GM18909 (cell line): ENCODE results near the gene FBLN1.
"Not testable (repeated sequence)": the region's sequence is repeated elsewhere in the genome, so short reads cannot be mapped to it uniquely, and the experiment has no call there.

ENCODE experiments used
- ATAC-seq: cut with Tn5 transposase; IDR thresholded peaks from one replicate; pipeline ENCODE4 v1.9.1; 2021; ENCODE audit warnings: mild to moderate bottlenecking; ENCODE audit not compliant: unreplicated experiment, poor library complexity

Gene FBLN1

DNA sequence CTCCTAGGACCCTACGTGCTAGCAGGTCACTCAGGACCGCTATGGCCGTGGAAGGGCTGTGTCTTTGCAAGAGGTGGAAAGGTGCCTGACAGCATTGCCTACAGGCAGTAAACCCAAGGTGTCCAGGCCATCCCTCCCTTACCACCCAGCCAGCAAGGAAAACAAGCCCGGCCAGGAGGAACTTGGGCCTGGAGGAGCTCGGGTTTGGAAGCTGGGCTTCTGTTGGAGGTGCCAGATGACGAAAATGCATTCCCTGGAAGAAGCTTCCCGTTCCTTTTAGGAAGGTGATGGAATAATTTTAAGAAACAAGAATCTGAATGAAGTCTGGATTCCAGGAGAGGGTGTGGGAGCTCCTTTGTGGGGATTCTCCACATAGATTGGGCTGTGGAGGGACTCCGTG is 23.6 kb downstream of the FBLN1 start:
- ATAC-seq = no peak

DNA sequence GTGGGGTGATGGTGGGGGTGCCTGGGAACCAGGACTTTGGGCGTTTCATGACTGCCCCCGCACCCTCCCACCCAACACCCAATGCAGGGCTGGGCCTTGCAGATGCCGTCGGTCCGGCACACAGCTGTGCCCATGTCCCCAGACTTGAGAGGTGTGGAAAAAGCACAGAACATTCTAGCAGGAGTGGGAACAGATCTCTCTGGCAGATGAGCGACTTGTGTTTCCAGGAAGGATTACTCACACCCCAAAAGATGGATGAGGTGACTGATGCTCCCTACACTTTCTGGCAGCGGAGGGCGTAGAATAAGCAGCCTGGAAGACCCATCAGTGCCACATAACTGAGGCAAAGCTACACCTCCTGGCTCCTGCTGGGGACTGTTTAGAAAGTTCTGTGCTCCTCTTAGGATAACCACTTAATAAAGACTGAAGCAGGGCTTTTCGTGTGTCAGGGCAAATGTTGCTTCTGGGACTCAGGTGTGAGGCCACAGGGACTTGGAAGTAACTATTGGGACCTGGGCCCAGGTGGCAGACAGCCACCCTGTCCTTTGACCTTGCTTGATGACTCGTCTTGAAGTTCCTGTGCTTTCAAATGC is 24.2 kb downstream of the FBLN1 start:
- no peak for ATAC-seq

DNA sequence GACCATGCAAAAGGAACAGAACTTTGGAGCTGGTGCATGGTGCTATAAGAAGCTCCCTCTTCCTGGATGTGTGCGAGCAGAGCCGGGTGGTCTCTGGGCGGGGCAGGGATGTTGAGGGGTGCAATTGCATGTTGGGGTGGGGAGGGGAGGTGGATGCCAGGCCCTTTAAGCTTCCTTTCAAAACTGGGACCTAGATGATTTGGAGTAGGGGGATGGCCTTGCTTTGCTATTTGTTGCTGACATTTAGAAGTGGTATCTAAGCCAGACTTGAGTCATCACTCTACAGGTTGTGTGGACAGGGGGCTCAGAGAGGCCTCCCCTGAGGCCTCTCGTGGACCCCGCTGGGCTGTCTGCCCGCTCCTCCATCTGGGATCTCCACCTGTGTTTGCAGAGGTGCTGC is 24.8 kb downstream of the FBLN1 start:
- no peak for ATAC-seq

DNA sequence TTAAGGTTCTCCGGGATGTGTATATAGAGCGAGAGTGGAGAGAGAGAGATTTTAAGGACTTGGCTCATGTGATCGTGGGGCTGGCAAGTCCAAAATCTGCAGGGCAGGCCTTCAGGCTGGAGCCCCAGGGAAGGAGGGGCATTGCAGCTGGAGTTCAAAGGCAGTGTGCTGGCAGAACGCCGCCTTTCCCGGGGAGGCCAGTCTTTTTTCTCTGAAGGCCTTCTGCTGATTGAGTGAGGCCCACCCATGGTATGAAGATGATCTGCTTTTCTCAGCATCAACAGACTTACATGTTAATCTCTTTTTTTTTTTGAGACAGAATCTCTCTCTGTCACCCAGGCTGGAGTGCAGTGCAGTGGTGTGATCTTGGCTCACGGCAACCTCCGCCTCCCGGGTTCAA is 25.4 kb downstream of the FBLN1 start:
- ATAC-seq = no peak

DNA sequence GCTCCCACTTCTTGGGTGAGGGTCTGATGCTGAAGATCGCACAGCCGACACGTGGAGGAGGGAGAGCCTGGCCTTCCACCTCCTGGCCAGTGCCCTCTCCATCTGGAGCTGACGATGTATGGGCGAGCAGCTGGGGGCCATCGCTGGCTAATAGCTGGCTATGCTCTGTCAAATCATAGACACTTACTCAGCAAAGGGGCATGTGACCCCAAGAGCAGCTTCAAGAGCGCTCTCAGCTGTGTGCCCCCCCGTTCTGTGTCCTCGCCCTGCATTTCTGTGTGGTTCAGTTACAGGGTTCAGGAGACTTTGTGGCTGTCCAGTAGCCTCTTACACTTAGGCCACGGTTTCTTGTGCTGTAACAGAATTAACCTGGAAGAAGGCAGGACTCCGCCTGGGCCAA is 26.4 kb downstream of the FBLN1 start:
- no peak for ATAC-seq

DNA sequence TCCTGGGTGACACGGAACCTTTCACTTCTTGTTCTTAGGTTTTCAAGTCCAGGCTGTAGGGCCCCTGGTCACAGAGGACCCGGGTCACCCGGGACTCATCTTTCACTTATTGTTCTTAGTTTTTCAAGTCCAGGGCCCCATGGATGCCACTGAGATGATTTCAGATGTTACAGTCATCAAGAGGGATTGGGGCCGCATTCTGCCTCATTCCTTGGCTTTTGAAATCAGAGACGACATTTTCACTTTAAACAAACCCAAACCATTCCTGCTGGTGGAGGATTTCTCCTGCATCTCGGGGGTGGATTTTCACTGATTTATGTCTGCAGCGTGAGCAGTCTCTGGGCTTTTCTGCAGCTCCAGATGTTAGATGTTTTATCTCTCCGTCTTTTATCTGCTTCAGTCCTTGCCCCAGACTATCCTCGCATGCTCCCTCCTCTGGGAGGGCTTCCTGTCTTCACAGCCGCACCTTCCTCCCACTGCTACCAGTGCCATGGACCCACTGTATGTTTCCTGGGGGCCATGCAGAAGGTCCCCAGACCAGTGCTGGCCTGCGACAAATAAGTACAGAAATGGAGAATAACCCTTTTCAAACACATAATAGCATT is 27.4 kb downstream of the FBLN1 start:
- no peak for ATAC-seq

DNA sequence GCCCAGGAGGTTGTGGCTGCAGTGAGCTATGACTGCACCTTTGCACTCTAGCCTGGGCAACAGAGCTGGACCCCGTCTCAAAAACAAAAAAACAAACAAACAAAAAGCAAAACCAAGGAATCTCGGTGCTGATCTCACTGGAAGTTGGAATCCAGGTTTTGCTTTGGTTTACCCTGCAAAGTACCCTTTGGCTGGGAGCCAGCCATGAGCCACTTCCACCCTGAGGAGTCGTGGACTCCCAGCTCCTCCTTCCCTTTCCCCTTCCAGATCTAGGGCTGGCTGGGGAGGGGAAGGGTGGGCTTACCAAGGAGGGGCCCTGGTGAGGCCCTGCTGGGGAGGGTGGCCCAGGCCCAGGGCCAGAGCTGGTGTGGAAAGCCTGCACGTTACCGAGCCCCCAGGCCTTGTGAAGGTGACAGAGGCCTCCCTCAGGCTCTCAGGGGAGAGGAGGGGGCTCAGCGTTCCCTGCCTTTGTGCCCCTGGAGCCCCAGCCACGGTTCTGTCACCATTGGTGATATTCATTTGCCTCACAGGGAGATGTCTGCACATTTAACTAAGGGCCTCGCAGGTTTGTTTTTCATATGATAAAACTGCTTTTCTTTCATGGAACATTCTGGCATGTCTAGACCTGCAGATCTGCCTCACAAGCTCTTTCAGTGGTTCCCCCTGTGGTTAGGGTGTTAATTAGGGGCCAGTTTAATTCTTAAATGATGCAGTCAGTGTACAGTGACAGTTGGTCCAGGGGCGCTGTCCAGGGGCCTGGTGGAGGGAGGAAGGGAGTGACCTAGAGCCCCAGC is 29.0 kb downstream of the FBLN1 start:
- no peak for ATAC-seq

DNA sequence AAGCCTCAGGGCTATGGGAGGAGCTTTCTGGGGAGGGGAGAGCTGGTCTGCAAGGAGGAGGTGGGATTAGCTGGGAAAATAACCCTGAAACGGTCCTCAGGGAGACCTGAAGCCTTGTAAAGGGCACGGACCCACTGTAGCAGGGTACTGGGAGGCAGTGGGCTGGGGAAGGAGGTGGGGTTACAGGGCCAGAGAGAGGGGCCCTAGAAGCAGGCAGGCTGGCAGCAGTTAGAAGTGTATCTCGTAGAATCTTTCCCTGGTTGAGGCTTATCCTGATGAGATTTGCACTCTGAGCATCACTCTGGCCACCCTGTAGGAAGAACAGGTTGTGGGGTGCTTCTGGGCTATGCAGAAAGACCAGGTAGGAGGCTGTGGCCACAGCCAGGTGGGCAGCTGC is 29.6 kb downstream of the FBLN1 start:
- no peak for ATAC-seq

DNA sequence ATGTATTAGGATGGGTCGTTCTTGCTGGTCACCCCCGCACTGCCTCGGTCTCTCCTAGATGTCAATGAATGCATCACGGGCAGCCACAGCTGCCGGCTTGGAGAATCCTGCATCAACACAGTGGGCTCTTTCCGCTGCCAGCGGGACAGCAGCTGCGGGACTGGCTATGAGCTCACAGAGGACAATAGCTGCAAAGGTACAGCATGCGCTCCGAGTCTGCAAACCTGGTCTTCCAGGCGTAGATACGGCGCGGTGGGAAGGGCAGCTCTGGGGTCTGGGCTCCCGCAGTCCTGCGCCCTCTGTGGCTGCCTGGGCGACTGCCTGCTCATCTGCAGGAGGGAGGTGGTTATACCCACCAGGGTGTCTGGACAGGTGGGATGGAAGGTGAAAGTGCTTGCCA is 31.0 kb downstream of the FBLN1 start:
- ATAC-seq = no peak

DNA sequence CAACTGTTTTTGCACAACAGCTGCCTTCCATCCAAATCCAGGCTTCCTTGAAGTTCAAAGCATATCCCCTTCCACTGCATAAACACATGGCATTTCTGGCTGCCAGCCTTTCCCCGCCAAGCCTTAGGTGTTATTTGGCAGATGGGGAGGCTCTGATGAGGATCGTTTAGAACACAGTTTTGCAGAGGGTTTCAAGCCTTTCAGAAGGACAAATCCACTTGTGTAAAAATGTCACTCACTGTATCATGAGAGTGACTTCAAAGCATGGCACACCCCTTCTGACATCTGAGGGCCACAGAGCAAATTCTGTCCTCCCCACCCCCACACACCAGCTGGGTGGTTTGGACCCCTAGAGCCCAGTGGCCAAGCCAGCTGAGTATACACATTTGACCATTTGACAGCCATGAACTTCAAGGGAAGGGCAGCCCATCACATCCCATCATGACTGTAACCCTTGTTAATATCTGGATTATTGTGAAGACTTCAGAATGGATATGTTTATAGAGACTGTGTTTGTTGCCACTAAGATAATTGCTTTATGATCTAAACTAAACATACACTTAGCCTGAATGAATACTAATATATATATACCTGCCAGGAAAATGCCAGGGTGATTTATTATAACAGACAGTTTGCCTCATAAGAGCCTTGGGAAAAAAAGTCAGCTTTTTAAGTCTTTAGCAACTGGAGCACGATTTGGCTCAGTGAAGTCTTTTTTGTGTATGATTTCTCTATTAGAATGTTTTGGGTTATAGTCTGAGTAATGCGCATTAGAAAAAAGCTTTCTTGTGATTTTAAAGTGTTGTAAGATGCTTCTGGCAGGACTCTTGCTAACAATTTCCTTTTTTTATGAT is 31.9 kb downstream of the FBLN1 start:
- ATAC-seq = no peak

DNA sequence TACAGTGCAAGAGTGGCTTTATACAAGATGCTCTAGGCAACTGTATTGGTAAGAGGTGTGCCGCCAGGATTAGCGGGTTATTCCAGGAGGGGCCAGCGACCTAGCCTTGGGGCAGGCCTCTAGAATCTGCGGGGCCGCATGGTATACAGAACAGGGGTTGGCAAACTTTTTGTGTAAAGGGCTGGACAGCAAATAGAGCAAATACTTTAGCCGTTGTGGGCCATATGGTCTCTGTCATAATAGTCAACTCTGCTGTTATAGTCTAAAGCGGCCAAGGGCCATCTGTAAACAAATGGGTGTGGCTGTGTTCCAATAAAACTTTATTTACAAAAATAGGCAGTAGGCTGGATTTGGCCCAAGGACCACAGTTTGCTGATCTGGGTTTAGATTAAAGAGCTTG is 32.6 kb downstream of the FBLN1 start:
- no peak for ATAC-seq

DNA sequence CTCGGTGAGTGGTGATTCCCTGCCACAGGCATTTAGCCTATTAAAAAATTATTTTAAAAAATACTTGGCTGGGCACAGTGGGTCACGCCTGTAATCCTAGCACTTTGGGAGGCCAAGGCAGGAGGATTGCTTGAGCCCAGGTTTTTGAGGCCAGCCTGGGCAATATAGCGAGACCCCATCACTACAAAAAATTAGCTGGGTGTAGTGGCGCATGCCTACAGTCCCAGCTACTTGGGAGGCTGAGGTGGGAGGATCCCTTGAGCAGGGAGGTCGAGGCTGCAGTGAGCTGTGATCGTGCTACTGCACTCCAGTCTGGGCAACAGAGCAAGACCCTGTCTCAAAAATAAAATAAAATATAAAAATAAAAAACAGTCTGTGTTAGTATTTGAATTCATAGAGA is 33.2 kb downstream of the FBLN1 start:
- ATAC-seq = not testable (repeated sequence)

DNA sequence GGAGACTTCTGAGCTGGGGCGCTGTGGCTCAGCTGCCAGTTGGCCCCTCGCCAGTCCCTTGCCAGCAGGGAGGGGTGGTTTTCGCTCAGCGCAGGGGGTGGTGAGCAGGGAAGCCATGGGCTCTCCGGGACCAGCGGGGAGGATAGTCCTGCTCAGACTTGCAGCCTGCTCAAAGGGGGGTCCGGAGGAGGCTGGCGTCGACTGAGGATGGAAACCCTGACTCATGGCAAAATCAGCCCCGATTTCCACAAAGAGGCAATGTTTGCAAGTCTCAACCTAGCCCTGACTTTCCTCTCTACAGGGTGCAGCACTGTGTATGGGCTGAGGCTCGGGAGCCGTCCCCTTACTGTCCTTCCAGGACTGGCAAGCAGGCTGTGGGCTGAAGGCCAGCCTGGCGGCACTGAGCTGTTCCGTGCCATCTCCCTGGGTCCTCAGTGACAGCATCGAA is 35.1 kb downstream of the FBLN1 start:
- no peak for ATAC-seq

DNA sequence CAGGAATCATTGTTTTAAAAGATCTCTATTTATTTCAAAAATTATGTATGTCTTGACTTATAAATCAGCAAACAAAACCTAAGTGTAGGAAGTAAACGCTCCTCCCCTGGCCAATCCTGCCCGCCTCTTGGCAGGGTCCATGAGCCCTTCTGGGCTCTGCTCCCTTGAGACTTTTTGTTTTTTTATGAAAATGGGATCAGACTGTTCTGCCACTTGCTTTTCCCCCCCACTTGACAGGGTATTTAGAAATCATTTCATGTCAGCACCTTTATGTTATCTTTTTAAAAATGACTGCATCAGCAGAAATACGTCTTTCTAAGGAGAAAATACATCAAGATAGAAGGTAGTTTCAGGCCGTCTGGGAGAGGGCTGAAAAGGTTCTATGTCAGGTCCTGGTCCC is 35.6 kb downstream of the FBLN1 start:
- no peak for ATAC-seq

DNA sequence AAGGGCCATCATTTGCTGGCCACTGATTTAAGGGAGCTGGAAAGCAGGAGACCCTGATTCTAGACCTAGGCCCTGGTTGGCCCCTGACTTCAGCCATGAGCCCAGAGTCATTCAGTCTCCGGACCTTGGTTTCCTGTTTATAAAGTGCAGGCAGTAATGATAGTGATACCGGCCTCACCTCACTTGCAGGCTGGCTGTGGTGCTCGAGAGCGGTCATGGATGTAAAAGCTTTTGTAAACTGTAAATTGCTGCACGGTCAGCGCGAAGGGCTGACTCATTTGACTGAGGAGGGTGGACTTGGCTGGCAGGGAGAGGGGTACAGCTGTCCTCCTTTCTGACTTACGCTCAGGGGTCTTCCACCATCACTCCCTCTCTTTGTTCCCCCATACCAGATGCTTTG is 37.4 kb downstream of the FBLN1 start:
- no peak for ATAC-seq

DNA sequence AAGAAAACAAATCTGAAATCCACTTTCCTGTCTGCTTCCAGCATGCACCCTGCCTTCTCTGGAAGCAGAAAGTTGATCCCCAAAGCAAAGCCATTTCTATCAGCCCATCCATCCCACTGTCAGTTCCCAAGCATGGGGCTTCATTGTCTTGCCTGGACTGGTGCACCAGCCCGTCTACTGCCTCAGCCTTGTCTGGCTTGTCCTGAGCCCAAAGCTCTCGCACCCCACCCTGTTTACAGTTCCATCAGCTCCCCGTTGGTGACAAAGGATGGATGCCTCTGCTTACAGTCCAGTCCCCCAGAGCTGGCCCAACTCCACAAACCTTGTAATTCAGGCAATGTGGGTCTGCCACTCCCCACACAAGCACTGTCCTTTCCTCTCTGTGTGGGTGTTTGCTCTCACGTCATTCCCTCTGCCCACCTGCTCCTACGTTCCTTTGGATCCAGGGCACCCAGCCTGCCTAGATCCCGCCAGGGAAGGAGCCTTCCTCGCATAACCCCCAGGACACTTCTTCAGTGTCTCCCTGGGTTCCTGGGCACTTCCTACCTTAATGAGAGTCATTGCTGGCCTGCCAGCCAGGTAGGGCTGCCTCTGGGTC is 38.8 kb downstream of the FBLN1 start:
- no peak for ATAC-seq

DNA sequence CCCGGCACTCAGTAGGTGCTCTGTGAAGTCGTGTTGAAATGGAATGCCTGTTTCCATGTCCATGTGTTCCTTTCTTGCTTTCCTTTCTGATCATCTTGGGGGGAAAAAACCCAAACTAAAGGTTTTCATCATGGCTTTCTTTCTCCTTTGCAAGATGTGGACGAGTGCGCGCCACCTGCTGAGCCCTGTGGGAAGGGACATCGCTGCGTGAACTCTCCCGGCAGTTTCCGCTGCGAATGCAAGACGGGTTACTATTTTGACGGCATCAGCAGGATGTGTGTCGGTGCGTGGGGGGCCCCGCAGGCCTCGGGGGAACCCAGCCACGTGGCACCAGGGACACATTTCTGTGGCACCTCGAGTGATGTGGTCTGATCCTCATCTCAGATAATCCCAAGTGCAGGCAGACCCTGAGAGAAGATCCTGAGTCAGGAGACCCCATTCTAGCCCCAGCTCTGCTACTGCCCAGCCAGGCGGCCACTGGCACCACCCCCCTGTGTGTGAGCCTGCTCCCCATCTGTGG is 39.4 kb downstream of the FBLN1 start:
- ATAC-seq = no peak

DNA sequence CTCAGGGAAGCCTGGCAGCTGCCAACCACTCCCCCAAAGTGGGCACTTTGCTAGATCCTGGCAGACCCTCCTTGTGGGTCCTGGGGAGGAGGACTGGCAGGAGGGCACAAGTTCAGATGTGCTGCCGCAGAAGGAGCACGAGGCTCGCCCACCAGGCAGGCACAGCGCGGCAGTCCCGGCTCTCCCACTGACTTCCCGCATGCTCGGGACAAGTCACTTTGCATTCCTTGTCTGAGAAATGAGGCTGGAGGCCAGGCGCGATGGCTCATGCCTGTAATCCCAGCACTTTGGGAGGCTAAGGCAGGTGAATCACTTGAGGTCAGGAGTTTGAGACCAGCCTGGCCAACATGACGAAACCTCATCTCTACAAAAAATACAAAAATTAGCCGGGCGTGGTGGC is 40.1 kb downstream of the FBLN1 start:
- not testable (repeated sequence) for ATAC-seq

DNA sequence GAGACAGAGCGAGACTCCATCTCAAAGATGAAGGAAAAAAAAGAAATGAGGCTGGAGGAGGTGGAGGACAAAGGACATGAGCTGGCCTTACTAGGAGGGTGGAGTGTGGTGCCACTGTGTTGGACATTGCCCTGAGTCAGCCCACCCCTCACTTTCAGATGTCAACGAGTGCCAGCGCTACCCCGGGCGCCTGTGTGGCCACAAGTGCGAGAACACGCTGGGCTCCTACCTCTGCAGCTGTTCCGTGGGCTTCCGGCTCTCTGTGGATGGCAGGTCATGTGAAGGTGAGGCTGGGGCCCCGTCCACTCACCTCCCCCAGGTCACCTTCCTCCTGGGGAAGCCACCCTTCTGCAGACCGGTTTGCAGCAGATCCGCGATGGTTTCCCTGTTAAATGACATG is 40.6 kb downstream of the FBLN1 start:
- no peak for ATAC-seq

DNA sequence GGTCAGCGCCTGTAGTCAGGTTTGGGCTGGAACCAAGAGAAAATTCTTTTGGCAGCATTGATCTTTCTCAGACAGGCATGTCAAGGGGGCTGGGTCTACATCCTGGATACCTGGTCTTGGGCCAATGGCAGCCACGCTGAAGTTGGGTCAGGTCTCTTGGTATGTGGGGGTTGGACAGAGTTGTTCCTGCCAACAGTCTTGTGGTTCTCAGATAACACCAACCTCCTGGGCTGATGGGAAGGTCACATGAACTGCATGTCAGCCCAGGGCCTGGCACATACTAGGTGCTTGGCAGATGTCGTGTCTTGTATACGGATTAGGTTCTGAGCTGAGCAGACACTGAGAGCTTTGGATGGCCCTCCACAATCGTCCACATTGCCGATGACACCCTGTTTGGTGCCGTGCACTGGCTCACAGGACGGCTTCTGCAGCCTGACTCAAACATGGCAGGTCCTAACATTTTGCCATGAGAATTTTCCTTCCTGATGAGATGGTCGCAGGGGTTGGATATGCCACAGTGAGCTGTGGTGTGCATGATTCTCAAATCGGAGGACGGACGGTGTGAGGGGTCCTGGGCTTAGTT is 42.0 kb downstream of the FBLN1 start:
- ATAC-seq = no peak
